Hematopoietic multipotent progenitor cell (in vitro differentiated cells): ENCODE measurements around the gene SARDH. TPM values are rescaled to one million over a fixed set of nuclear protein-coding genes. Genes with fewer than 3 reads are reported as not detected.

ENCODE experiments used
- DNase-seq, 3 donors: peaks; one replicate each; pipeline ENCODE4 v3.0.0-alpha.2; 2011 to 2015; ENCODE audit warnings: low read depth in 2 of 3, low spot score in 2 of 3
- total RNA-seq: library from RNA; depleted of rRNA; stranded (reverse); fragments of >200 nt; gene quantifications from one replicate; pipeline ENCODE4 v1.2.3, GENCODE V29; 2012

Gene SARDH
- total RNA-seq, 1 donor, result 10.5 TPM

- no peak for DNase-seq
Measured at GRCh38 chr9:133615606-133616188, 122.5 kb downstream of the SARDH start.

DNA sequence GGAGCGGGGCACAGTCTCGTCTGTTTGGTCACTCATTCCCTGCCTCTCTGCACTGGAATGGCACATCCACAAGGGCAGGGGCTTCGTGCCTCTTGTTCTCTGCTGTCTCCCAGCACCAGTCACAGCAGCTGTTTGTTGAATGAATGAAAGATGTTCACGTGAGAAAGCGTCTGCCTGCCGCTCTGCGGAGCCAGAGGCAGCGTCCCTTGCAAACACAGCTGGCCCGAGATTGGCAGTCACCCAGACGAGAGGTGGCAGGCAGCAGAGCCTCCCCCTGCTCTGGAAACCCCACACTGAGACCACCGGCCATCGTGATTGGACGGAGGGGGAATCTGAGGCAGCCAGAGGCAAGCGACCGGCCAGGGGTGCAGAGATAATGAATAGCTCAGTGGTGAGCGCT is 123.0 kb downstream of the SARDH start:
- DNase-seq, result no peak

GRCh38 chr9:133614678-133615077 is 123.5 kb downstream of the SARDH start:
- no peak for DNase-seq

- DNase-seq, result no peak
Measured at GRCh38 chr9:133614056-133614455, 124.1 kb downstream of the SARDH start.

Other genes with a start within 250 kb of the SARDH start
- not detected for gene MYMK, start 213.4 kb downstream of the SARDH start, total RNA-seq
- under 0.01 TPM for gene ADAMTSL2, start 203.6 kb downstream of the SARDH start, total RNA-seq
- gene FAM163B, start 129.0 kb downstream of the SARDH start, total RNA-seq, result under 0.01 TPM
- not detected for gene DBH, start 102.0 kb downstream of the SARDH start, total RNA-seq